ENCODE results near the gene KIF1B. TPM values are rescaled to one million over a fixed set of nuclear protein-coding genes. Genes with fewer than 3 reads are reported as not detected.

Gene KIF1B
- total and polyA plus RNA-seq, 9 of the 15 experiments (the other 6 are each of a cell fraction or from before 2014, with no cell fraction given) = 2.8 to 19.8 (median 11.9) TPM

- TF ChIP-seq PCBP2 (IDR thresholded peaks at IDR 0.05; ENCODE audit: low read depth, low read length, poor library complexity, severe bottlenecking) = no peak
- TF ChIP-seq SNAPC5 (CRISPR knock-in tag; IDR thresholded peaks at IDR 0.05) = no peak
- no peak for TF ChIP-seq TEAD2 (tag; IDR thresholded peaks at IDR 0.05)
- no peak for TF ChIP-seq CBX2 (IDR thresholded peaks at IDR 0.05; ENCODE audit: insufficient read depth, low read length, poor library complexity, severe bottlenecking)
- TF ChIP-seq KDM1A (IDR thresholded peaks at IDR 0.05) = no peak
- no peak for TF ChIP-seq RFX5 (IDR thresholded peaks at IDR 0.05; ENCODE audit: low read depth, low read length)
- TF ChIP-seq EHMT2 (IDR thresholded peaks at IDR 0.05) = no peak
- no peak for TF ChIP-seq ZNF12 (CRISPR knock-in tag; IDR thresholded peaks at IDR 0.05)
- TF ChIP-seq ZNF518B (CRISPR knock-in tag; IDR thresholded peaks at IDR 0.05) = no peak
- Histone ChIP-seq H3K9ac (ENCODE audit: insufficient read depth in 1 of 2, low read depth in 2 of 2, low read length in 2 of 2) (no peak overlapping the region), H3K4me3 (no peak overlapping the region), H3K9me3 (replicated peaks; ENCODE audit: control insufficient read depth, insufficient read depth, low read depth, low read length) (no peaks in the 10 kb centered on the region), H3K4me2 (ENCODE audit: insufficient read depth, low read length) (no peak overlapping the region), H3K27ac (ENCODE audit: extremely low read depth, low read depth, low read length) (no peak overlapping the region), H3K79me2 (ENCODE audit: control insufficient read depth, insufficient read depth, low read length) (no peaks in the 10 kb centered on the region), H4K20me1 (replicated peaks; ENCODE audit: control insufficient read depth, insufficient read depth, low read length) (no peaks in the 10 kb centered on the region), H3K36me3 (ENCODE audit: control insufficient read depth, insufficient read depth, low read length) (no peaks in the 10 kb centered on the region), H3K27me3 (ENCODE audit: control insufficient read depth in 2 of 2, insufficient read depth in 2 of 2, low read length in 2 of 2) (no peaks in the 10 kb centered on the region), H2AFZ (ENCODE audit: low read depth, low read length) (no peak overlapping the region), H3K4me1 (replicated peaks in 1 of 2; ENCODE audit: control insufficient read depth in 2 of 2, insufficient read depth in 2 of 2, low read length in 2 of 2) (no peaks in the 10 kb centered on the region), H3K9me1 (ENCODE audit: control insufficient read depth, insufficient read depth, low read length) (no peaks in the 10 kb centered on the region)
- no peak for DNase-seq (ENCODE audit: extremely low read depth in 1 of 4, low spot score in 3 of 4)
- in situ Hi-C loops (cut with MboI) = no loop called here
- POLR2A ChIA-PET = interaction anchor here (1.2 to 1.6 kb wide), 3 partner anchors 11 to 21 kb away, joined by 3 to 5 read pairs (median 4); no protein-coding TSS in a partner anchor
- intact Hi-C loops (cut with micrococcal nuclease) = no loop called here
- 42% methylated on average over 1 of the region's 1 CpG for WGBS (ENCODE audit: insufficient coverage, low coverage, missing lambda C conversion rate)
- no TSS peak for BruUV-seq (replicated peaks)
- CTCF ChIA-PET (ENCODE audit: low intra/inter-chr PET ratio) = no interaction called here
- no peak for ATAC-seq
- FAIRE-seq = no peak
Measured at GRCh38 chr1:10237157-10237539, 26.8 kb downstream of the KIF1B start.
